Activated T-helper 1 cell treated with anti-CD3 and anti-CD28 coated beads, Interleukin-12 subunit alpha, Interleukin-12 subunit beta, Interleukin-2, Interleukin-4 antibody, amounts not matched to agents 30 ng/mL and 10 ng/mL and 1 ng/mL, durations not matched to agents 14 hours and 24 hours and 36 hours (primary cell): ENCODE measurements around the gene EXO1. TPM values are rescaled to one million over a fixed set of nuclear protein-coding genes. Genes with fewer than 3 reads are reported as not detected.
A peak's percentile ranks its signal among the peaks of the same experiment; 100 is the strongest.

Experiments
- DNase-seq: peaks from one replicate; pipeline ENCODE4 v3.0.0; 2021; ENCODE audit warnings: low spot score
- H3K27ac Mint-ChIP-seq: one replicate; pipeline ENCODE4 v1.8.0; 2021; ENCODE audit warnings: mild to moderate bottlenecking, mixed read lengths
- H3K27me3 Mint-ChIP-seq: one replicate; pipeline ENCODE4 v1.8.0; 2022; ENCODE audit warnings: mild to moderate bottlenecking, moderate library complexity, mixed read lengths; ENCODE audit not compliant: insufficient read depth
- H3K36me3 Mint-ChIP-seq: one replicate; pipeline ENCODE4 v1.8.0; 2021; ENCODE audit warnings: low read depth, mixed read lengths
- H3K4me1 Mint-ChIP-seq: one replicate; pipeline ENCODE4 v1.8.0; 2021; ENCODE audit warnings: low read depth, mixed read lengths
- H3K4me3 Mint-ChIP-seq: one replicate; pipeline ENCODE4 v1.8.0; 2021; ENCODE audit warnings: mild to moderate bottlenecking, moderate library complexity, mixed read lengths
- H3K9me3 Mint-ChIP-seq: one replicate; pipeline ENCODE4 v1.8.0; 2021; ENCODE audit warnings: mixed read lengths
- intact Hi-C: fragments of 100-400 bp; cut with micrococcal nuclease; formaldehyde crosslinking; loops from one replicate; pipeline ENCODE4 v1.15.1; 2024
- total RNA-seq: library from RNA; stranded (reverse); gene quantifications from 2 replicates; pipeline ENCODE4 v1.2.3, GENCODE V29; 2022

EXO1 gene
- total RNA-seq, 1 donor from 2014 or later: 52.2 TPM

- H3K36me3 Mint-ChIP-seq: peaks cover 40% of the 10 kb centered on the region
- intact Hi-C loops: no loop called here
- H3K4me1 Mint-ChIP-seq: peaks cover 6% of the 10 kb centered on the region
- no peaks in the 10 kb centered on the region for H3K27me3 Mint-ChIP-seq
- H3K9me3 Mint-ChIP-seq: no peaks in the 10 kb centered on the region
- no peak for DNase-seq
- H3K27ac Mint-ChIP-seq: no peak overlapping the region
- no peak overlapping the region for H3K4me3 Mint-ChIP-seq
Measured at GRCh38 chr1:241869022-241869421, 21.0 kb downstream of the EXO1 start.

- DNase-seq: no peak
- Mint-ChIP-seq H3K4me1 (no peaks in the 10 kb centered on the region), H3K27me3 (no peaks in the 10 kb centered on the region), H3K36me3 (peaks cover 36% of the 10 kb centered on the region), H3K4me3 (no peak overlapping the region), H3K9me3 (no peaks in the 10 kb centered on the region), H3K27ac (no peak overlapping the region)
- intact Hi-C loops: no loop called here
Measured at GRCh38 chr1:241870336-241870735, 22.3 kb downstream of the EXO1 start.

GRCh38 chr1:241870746-241871430, 22.9 kb downstream of the EXO1 start:
- Mint-ChIP-seq H3K27ac (no peak overlapping the region), H3K27me3 (no peaks in the 10 kb centered on the region), H3K4me1 (no peaks in the 10 kb centered on the region), H3K9me3 (no peaks in the 10 kb centered on the region), H3K36me3 (peaks cover 36% of the 10 kb centered on the region), H3K4me3 (no peak overlapping the region)
- intact Hi-C loops: no loop called here
- DNase-seq: no peak

GRCh38 chr1:241881440-241881839, 33.4 kb downstream of the EXO1 start:
- DNase-seq: no peak
- no peak overlapping the region for H3K4me3 Mint-ChIP-seq
- peaks cover 20% of the 10 kb centered on the region for H3K4me1 Mint-ChIP-seq
- no peak overlapping the region for H3K27ac Mint-ChIP-seq
- H3K9me3 Mint-ChIP-seq: no peaks in the 10 kb centered on the region
- peaks cover 25% of the 10 kb centered on the region for H3K36me3 Mint-ChIP-seq
- intact Hi-C loops: loop anchor here (5.0 kb wide), 1 partner anchor 34 kb away; the partner anchor contains the start of gene EXO1
- no peaks in the 10 kb centered on the region for H3K27me3 Mint-ChIP-seq

GRCh38 chr1:241883159-241883558, 35.2 kb downstream of the EXO1 start:
- Mint-ChIP-seq H3K27me3 (no peaks in the 10 kb centered on the region), H3K4me3 (no peak overlapping the region), H3K9me3 (no peaks in the 10 kb centered on the region), H3K36me3 (peaks cover 31% of the 10 kb centered on the region), H3K27ac (no peak overlapping the region), H3K4me1 (peaks cover 22% of the 10 kb centered on the region)
- intact Hi-C loops: loop anchor here (2.0 to 5.0 kb wide), 2 partner anchors 14 to 36 kb away; partner anchors contain the start of gene EXO1
- DNase-seq: no peak

GRCh38 chr1:241888232-241888631, 40.2 kb downstream of the EXO1 start:
- peaks cover 35% of the 10 kb centered on the region for H3K36me3 Mint-ChIP-seq
- peaks cover 12% of the 10 kb centered on the region for H3K4me1 Mint-ChIP-seq
- no peaks in the 10 kb centered on the region for H3K27me3 Mint-ChIP-seq
- intact Hi-C loops: no loop called here
- H3K27ac Mint-ChIP-seq: peak overlapping the region; percentile 35
- no peaks in the 10 kb centered on the region for H3K9me3 Mint-ChIP-seq
- no peak for DNase-seq
- no peak overlapping the region for H3K4me3 Mint-ChIP-seq

- peaks cover 6% of the 10 kb centered on the region for H3K4me1 Mint-ChIP-seq
- H3K27me3 Mint-ChIP-seq: no peaks in the 10 kb centered on the region
- H3K4me3 Mint-ChIP-seq: no peak overlapping the region
- no peaks in the 10 kb centered on the region for H3K9me3 Mint-ChIP-seq
- DNase-seq: no peak
- peaks cover 24% of the 10 kb centered on the region for H3K36me3 Mint-ChIP-seq
- no peak overlapping the region for H3K27ac Mint-ChIP-seq
- intact Hi-C loops: loop anchor here (10.0 kb wide), 1 partner anchor 1434 kb away; no protein-coding TSS in a partner anchor
Measured at GRCh38 chr1:241891296-241891695, 43.3 kb downstream of the EXO1 start.

- H3K36me3 Mint-ChIP-seq: peaks cover 14% of the 10 kb centered on the region
- H3K27ac Mint-ChIP-seq: no peak overlapping the region
- no peaks in the 10 kb centered on the region for H3K4me1 Mint-ChIP-seq
- no peak overlapping the region for H3K4me3 Mint-ChIP-seq
- intact Hi-C loops: loop anchor here (10.0 kb wide), 1 partner anchor 1431 kb away; no protein-coding TSS in a partner anchor
- DNase-seq: no peak
- H3K9me3 Mint-ChIP-seq: no peaks in the 10 kb centered on the region
- no peaks in the 10 kb centered on the region for H3K27me3 Mint-ChIP-seq
Measured at GRCh38 chr1:241894016-241894415, 46.0 kb downstream of the EXO1 start.

GRCh38 chr1:241895013-241895412, 47.0 kb downstream of the EXO1 start:
- Mint-ChIP-seq H3K4me3 (no peak overlapping the region), H3K27me3 (no peaks in the 10 kb centered on the region), H3K36me3 (peaks cover 8% of the 10 kb centered on the region), H3K4me1 (no peaks in the 10 kb centered on the region), H3K27ac (no peak overlapping the region), H3K9me3 (no peaks in the 10 kb centered on the region)
- intact Hi-C loops: loop anchor here (10.0 kb wide), 1 partner anchor 1430 kb away; no protein-coding TSS in a partner anchor
- DNase-seq: no peak

GRCh38 chr1:241896670-241896962, 48.6 kb downstream of the EXO1 start:
- Mint-ChIP-seq H3K27ac (no peak overlapping the region), H3K4me3 (no peak overlapping the region), H3K27me3 (no peaks in the 10 kb centered on the region), H3K9me3 (no peaks in the 10 kb centered on the region), H3K36me3 (no peaks in the 10 kb centered on the region), H3K4me1 (no peaks in the 10 kb centered on the region)
- no peak for DNase-seq
- intact Hi-C loops: loop anchor here (1.0 to 10.0 kb wide), 5 partner anchors 14 to 1428 kb away; no protein-coding TSS in a partner anchor

GRCh38 chr1:241899210-241899609, 51.2 kb downstream of the EXO1 start:
- no peak for DNase-seq
- Mint-ChIP-seq H3K27ac (no peak overlapping the region), H3K36me3 (no peaks in the 10 kb centered on the region), H3K9me3 (no peaks in the 10 kb centered on the region), H3K4me1 (no peaks in the 10 kb centered on the region), H3K4me3 (no peak overlapping the region), H3K27me3 (no peaks in the 10 kb centered on the region)
- intact Hi-C loops: loop anchor here (10.0 kb wide), 1 partner anchor 1426 kb away; no protein-coding TSS in a partner anchor

GRCh38 chr1:241900381-241900780, 52.4 kb downstream of the EXO1 start:
- Mint-ChIP-seq H3K4me1 (no peaks in the 10 kb centered on the region), H3K4me3 (no peak overlapping the region), H3K36me3 (no peaks in the 10 kb centered on the region), H3K27ac (no peak overlapping the region), H3K27me3 (no peaks in the 10 kb centered on the region), H3K9me3 (no peaks in the 10 kb centered on the region)
- no peak for DNase-seq
- intact Hi-C loops: no loop called here

GRCh38 chr1:241902391-241903065, 54.5 kb downstream of the EXO1 start:
- Mint-ChIP-seq H3K27ac (no peak overlapping the region), H3K4me3 (no peak overlapping the region), H3K27me3 (no peaks in the 10 kb centered on the region), H3K9me3 (no peaks in the 10 kb centered on the region), H3K4me1 (no peaks in the 10 kb centered on the region), H3K36me3 (no peaks in the 10 kb centered on the region)
- DNase-seq: no peak
- intact Hi-C loops: no loop called here
